Central memory CD8-positive, alpha-beta T cell (primary cell): ENCODE results near the gene EFS.

Experiments
- ATAC-seq: fragments of 150-1000 bp; cut with Tn5 transposase; replicated peaks from 2 replicates; pipeline ENCODE4 v1.10.0; 2022; ENCODE audit warnings: mild to moderate bottlenecking, moderate FRiP score, moderate number of reproducible peaks; ENCODE audit not compliant: poor library complexity, severe bottlenecking; ENCODE audit errors: extremely low read depth
- DNase-seq, 2 donors: peaks; one replicate each; pipeline ENCODE4 v3.0.0; 2021; ENCODE audit warnings: low spot score in 2 of 2
- H3K27ac Mint-ChIP-seq: one replicate; pipeline ENCODE4 v1.8.0; 2022; ENCODE audit warnings: low read depth, mild to moderate bottlenecking, moderate library complexity, mixed read lengths
- H3K27me3 Mint-ChIP-seq: one replicate; pipeline ENCODE4 v1.8.0; 2022; ENCODE audit warnings: mixed read lengths
- H3K36me3 Mint-ChIP-seq: one replicate; pipeline ENCODE4 v1.8.0; 2022; ENCODE audit warnings: mild to moderate bottlenecking, moderate library complexity, mixed read lengths; ENCODE audit not compliant: insufficient read depth
- H3K4me1 Mint-ChIP-seq: one replicate; pipeline ENCODE4 v1.8.0; 2022; ENCODE audit warnings: mixed read lengths
- H3K4me3 Mint-ChIP-seq: one replicate; pipeline ENCODE4 v1.8.0; 2022; ENCODE audit warnings: mild to moderate bottlenecking, moderate library complexity, mixed read lengths
- H3K9me3 Mint-ChIP-seq: one replicate; pipeline ENCODE4 v1.8.0; 2022; ENCODE audit warnings: mixed read lengths

Gene EFS

GRCh38 chr14:23370221-23370620 is 5.2 kb upstream of the EFS start:
- DNase-seq, result no peak
- H3K27me3 Mint-ChIP-seq, result peaks cover 37% of the 10 kb centered on the region
- no peaks in the 10 kb centered on the region for H3K4me1 Mint-ChIP-seq
- peaks cover 1% of the 10 kb centered on the region for H3K36me3 Mint-ChIP-seq
- no peak overlapping the region for H3K27ac Mint-ChIP-seq
- no peaks in the 10 kb centered on the region for H3K9me3 Mint-ChIP-seq
- ATAC-seq, result no peak
- no peak overlapping the region for H3K4me3 Mint-ChIP-seq

GRCh38 chr14:23366426-23366921 is 1.5 kb upstream of the EFS start:
- ATAC-seq, result no peak
- Mint-ChIP-seq H3K9me3 (no peaks in the 10 kb centered on the region), H3K4me3 (no peak overlapping the region), H3K36me3 (no peaks in the 10 kb centered on the region), H3K27me3 (peaks cover 45% of the 10 kb centered on the region), H3K4me1 (peaks cover 6% of the 10 kb centered on the region), H3K27ac (no peak overlapping the region)
- no peak for DNase-seq

DNA sequence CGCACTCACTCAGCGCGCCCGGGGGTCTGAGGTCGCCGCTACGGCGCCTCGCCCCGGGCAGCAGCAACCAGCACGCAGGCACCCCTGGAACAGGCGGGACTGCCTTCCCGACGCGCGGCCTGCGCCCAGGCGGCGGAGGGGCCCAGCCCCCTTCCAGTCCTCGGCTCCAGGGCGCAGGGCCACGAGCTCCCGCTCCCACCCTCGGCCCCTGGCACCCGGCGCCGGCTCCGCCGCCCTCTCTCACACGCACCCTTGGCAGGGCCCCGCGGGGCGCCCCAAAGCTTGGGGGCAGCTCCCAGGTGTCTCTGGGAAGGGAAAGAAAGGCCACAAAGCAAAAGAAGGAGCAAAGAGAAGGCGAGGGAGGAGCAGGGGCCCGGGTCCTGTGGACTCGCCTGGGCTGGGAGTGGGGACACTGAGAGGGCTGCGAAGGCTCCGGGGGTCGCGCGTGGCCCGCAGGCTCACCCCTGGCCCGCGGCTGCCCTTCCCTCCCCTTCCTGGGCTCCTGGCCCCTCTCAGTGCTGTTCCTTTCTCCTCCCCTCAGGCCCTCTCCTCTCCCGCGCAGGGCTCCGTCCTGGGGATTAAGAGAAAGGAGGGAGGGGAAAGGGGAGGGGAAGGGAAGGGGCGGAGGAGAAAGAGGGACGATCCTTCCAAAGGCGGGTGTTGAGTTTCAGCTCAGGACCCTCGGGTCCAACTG is 907 bp upstream of the EFS start:
- H3K4me3 Mint-ChIP-seq, result no peak overlapping the region
- H3K27me3 Mint-ChIP-seq, result peaks cover 39% of the 10 kb centered on the region
- no peak for ATAC-seq
- peaks cover 6% of the 10 kb centered on the region for H3K4me1 Mint-ChIP-seq
- H3K27ac Mint-ChIP-seq, result no peak overlapping the region
- no peaks in the 10 kb centered on the region for H3K36me3 Mint-ChIP-seq
- H3K9me3 Mint-ChIP-seq, result no peaks in the 10 kb centered on the region
- no peak for DNase-seq

DNA sequence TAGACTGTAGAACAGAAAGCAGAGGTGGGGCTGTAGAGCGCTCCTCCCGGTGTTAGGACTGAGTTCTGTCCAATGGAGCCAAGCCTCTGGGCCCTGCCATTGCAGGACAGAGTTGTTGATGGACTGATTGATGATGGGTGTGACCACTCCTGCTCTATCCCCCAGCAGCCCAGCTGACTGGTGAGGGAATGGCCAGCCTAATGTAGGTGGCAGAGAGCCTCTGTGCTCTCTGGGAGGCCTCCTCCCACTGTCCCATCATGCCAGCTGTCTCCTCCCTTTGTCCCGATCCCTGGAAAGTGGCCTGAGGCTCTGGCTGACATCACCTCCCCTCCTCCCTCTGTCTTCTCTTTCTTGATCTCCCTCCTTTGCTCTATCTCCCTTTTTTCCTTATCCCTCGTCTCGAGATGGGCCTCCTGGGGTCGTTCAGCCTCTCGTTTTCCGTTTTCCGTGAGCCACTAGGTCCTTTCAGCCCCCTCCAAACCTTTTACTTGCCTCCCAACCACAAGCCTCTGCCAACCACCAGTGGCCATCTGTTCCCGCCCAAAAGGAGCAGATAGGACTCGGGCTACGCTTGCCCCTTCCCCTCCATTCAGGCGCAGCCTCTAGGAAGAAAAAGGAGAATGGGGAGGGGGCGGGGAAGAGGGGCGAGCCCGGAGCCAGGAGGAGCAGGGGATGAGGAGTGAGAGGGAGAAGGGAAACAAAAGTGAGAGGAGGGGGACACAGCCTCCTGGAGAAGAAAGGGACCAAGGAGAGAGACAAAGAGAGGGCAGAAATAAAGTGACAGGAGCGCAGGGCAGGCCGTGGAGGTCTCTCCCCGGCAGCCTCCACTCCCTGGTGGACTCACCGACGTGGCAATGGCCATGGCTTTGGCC is 572 bp downstream of the EFS start:
- Mint-ChIP-seq H3K4me3 (no peak overlapping the region), H3K9me3 (no peaks in the 10 kb centered on the region), H3K4me1 (peaks cover 6% of the 10 kb centered on the region), H3K27ac (no peak overlapping the region), H3K27me3 (peaks cover 49% of the 10 kb centered on the region), H3K36me3 (no peaks in the 10 kb centered on the region)
- ATAC-seq (no peak), DNase-seq (no peak)

GRCh38 chr14:23362200-23362599 is 2.8 kb downstream of the EFS start:
- H3K9me3 Mint-ChIP-seq, result no peaks in the 10 kb centered on the region
- no peaks in the 10 kb centered on the region for H3K36me3 Mint-ChIP-seq
- DNase-seq (no peak), ATAC-seq (no peak)
- H3K4me3 Mint-ChIP-seq, result no peak overlapping the region
- peaks cover 6% of the 10 kb centered on the region for H3K4me1 Mint-ChIP-seq
- H3K27ac Mint-ChIP-seq, result no peak overlapping the region
- peaks cover 40% of the 10 kb centered on the region for H3K27me3 Mint-ChIP-seq

GRCh38 chr14:23361763-23362162 is 3.2 kb downstream of the EFS start:
- DNase-seq (no peak), ATAC-seq (no peak)
- Mint-ChIP-seq H3K27ac (no peak overlapping the region), H3K9me3 (no peaks in the 10 kb centered on the region), H3K36me3 (no peaks in the 10 kb centered on the region), H3K4me3 (no peak overlapping the region), H3K27me3 (peaks cover 36% of the 10 kb centered on the region), H3K4me1 (peaks cover 6% of the 10 kb centered on the region)

- no peak for ATAC-seq
- H3K27me3 Mint-ChIP-seq, result peaks cover 34% of the 10 kb centered on the region
- DNase-seq, result no peak
- H3K4me3 Mint-ChIP-seq, result no peak overlapping the region
- H3K36me3 Mint-ChIP-seq, result no peaks in the 10 kb centered on the region
- H3K9me3 Mint-ChIP-seq, result no peaks in the 10 kb centered on the region
- peaks cover 6% of the 10 kb centered on the region for H3K4me1 Mint-ChIP-seq
- H3K27ac Mint-ChIP-seq, result no peak overlapping the region
Observed at GRCh38 chr14:23361320-23361719, 3.7 kb downstream of the EFS start.

DNA sequence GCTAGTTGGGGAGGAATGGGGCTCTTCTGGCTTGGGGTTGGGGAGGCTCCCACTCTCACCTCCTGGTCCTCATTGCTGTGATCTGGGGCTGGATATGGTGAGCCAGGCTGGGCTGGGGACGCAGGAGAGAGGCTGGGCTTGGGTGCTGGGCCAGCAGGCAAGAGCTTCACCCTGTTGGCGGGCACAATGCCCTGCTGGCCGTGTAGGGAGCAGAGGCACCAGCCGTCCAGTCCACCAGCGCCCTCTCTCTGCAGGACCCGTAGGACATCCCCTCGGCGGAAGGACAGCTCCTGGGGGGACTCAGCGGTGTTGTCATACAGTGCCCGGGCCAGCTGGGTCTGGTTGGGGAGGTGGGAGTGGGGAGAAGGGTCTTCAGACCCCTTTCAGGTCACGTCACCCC is 4.5 kb downstream of the EFS start:
- DNase-seq, result no peak
- H3K9me3 Mint-ChIP-seq, result no peaks in the 10 kb centered on the region
- H3K4me1 Mint-ChIP-seq, result peaks cover 6% of the 10 kb centered on the region
- H3K27me3 Mint-ChIP-seq, result peaks cover 43% of the 10 kb centered on the region
- no peak overlapping the region for H3K27ac Mint-ChIP-seq
- H3K4me3 Mint-ChIP-seq, result no peak overlapping the region
- ATAC-seq, result no peak
- H3K36me3 Mint-ChIP-seq, result no peaks in the 10 kb centered on the region

- DNase-seq (no peak), ATAC-seq (no peak)
- peaks cover 47% of the 10 kb centered on the region for H3K27me3 Mint-ChIP-seq
- H3K27ac Mint-ChIP-seq, result no peak overlapping the region
- peaks cover 6% of the 10 kb centered on the region for H3K4me1 Mint-ChIP-seq
- no peaks in the 10 kb centered on the region for H3K9me3 Mint-ChIP-seq
- H3K36me3 Mint-ChIP-seq, result no peaks in the 10 kb centered on the region
- H3K4me3 Mint-ChIP-seq, result no peak overlapping the region
Observed at GRCh38 chr14:23359722-23360447, 5.1 kb downstream of the EFS start.

- ATAC-seq (no peak), DNase-seq (no peak)
- Mint-ChIP-seq H3K4me1 (no peaks in the 10 kb centered on the region), H3K9me3 (no peaks in the 10 kb centered on the region), H3K27ac (no peak overlapping the region), H3K27me3 (peaks cover 47% of the 10 kb centered on the region), H3K36me3 (peaks cover 2% of the 10 kb centered on the region), H3K4me3 (no peak overlapping the region)
Observed at GRCh38 chr14:23359167-23359626, 5.8 kb downstream of the EFS start.

DNA sequence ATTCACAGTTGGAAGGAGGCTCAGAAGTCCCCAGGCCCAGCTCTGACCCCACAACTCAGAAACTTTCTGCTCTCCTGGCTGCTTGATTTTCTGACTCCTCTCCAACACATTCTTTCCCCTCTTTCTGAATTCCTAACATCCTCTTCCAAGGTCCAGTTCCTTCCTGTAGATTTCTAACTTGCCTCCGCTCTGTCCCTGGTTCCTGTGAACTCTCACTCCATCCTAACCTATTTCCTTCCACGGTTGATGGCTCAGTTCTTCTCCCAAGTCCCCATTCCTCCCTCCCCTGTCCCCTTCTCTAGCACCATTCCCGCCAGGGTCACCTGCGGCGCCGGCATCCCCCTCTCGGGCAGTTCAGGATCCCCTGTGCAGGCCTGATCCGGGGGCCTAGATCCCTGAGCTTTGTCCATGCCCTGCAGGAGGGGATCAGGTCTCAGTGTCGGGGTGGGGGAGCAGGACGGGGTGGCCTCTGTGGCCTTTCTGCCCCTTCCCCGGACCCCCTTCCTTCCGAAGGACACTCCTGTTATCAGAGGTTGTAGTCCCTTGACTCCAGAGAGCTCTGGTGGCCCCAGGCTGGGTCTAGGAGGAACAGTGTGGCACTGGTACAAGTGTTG is 6.3 kb downstream of the EFS start:
- Mint-ChIP-seq H3K36me3 (peaks cover 2% of the 10 kb centered on the region), H3K27ac (no peak overlapping the region), H3K27me3 (peaks cover 49% of the 10 kb centered on the region), H3K4me1 (no peaks in the 10 kb centered on the region), H3K4me3 (no peak overlapping the region), H3K9me3 (no peaks in the 10 kb centered on the region)
- DNase-seq (no peak), ATAC-seq (no peak)

- Mint-ChIP-seq H3K27me3 (peaks cover 55% of the 10 kb centered on the region), H3K36me3 (peaks cover 2% of the 10 kb centered on the region), H3K27ac (no peak overlapping the region), H3K4me3 (no peak overlapping the region), H3K9me3 (no peaks in the 10 kb centered on the region), H3K4me1 (no peaks in the 10 kb centered on the region)
- ATAC-seq, result no peak
- no peak for DNase-seq
Observed at GRCh38 chr14:23358042-23358441, 6.9 kb downstream of the EFS start.
